ENCODE results near the gene PPP1R16B. TPM values are rescaled to one million over a fixed set of nuclear protein-coding genes. Genes with fewer than 3 reads are reported as not detected.
A peak's percentile ranks its signal among the peaks of the same experiment; 100 is the strongest.

The PPP1R16B gene
- total and polyA plus RNA-seq, 10 of the 15 experiments (the other 5 are each of a cell fraction or from before 2014, with no cell fraction given) = 13.4 to 90.2 (median 66.7) TPM

- ChIA-PET SMC1A (ENCODE audit: uncharacterized antibody, unreplicated experiment) (interaction anchor here (1.1 to 16.9 kb wide), 7 partner anchors 14 to 65 kb away, joined by 6 to 248 read pairs (median 20); no protein-coding TSS in a partner anchor), POLR2A (interaction anchor here (0.9 to 7.4 kb wide), 6 partner anchors 10 to 72 kb away, joined by 3 to 60 read pairs (median 6); partner anchors contain the start of gene PPP1R16B), RAD21 (ENCODE audit: unreplicated experiment) (interaction anchor here (2.0 to 14.5 kb wide), 5 partner anchors 14 to 71 kb away, joined by 7 to 205 read pairs (median 98); partner anchors contain the start of gene PPP1R16B), CTCF (interaction anchor here (1.1 to 14.0 kb wide), 6 partner anchors 15 to 230 kb away, joined by 4 to 183 read pairs (median 43); partner anchors contain the start of gene PPP1R16B)
- Histone ChIP-seq H4K20me1 (ENCODE audit: control insufficient read depth, insufficient read depth) (no peaks in the 10 kb centered on the region), H3K36me3 (ENCODE audit: control insufficient read depth in 2 of 2, insufficient read depth in 2 of 2, low read length in 1 of 2) (peaks cover 8 to 9% of the 10 kb centered on the region in 2 experiments; a peak in 2 of 4 replicates), H3K4me1 (ENCODE audit: control insufficient read depth, insufficient read depth, low read length) (peaks cover 78% of the 10 kb centered on the region), H3K9me3 (replicated peaks; ENCODE audit: control insufficient read depth, insufficient read depth, low read length) (no peaks in the 10 kb centered on the region), H3K4me2 (ENCODE audit: control insufficient read depth, insufficient read depth) (no peak overlapping the region), H3K79me2 (ENCODE audit: control insufficient read depth, insufficient read depth, low read length) (peaks cover 77% of the 10 kb centered on the region), H3K9ac (ENCODE audit: control insufficient read depth, insufficient read depth, low read length) (no peak overlapping the region), H3K27ac (ENCODE audit: control insufficient read depth, insufficient read depth) (no peak overlapping the region), H3K4me3 (no peak overlapping the region), H2AFZ (ENCODE audit: control insufficient read depth, low read depth, low read length) (no peak overlapping the region), H3K27me3 (replicated peaks in 1 of 2; ENCODE audit: control insufficient read depth in 2 of 2, insufficient read depth in 2 of 2, low read length in 1 of 2) (no peaks in the 10 kb centered on the region)
- FAIRE-seq = no peak
- ATAC-seq = no peak
- 68% methylated on average over 6 of the region's 6 CpGs for WGBS (ENCODE audit: insufficient coverage, insufficient replicate concordance, low lambda C conversion rate, missing lambda C conversion rate)
- intact Hi-C loops (cut with micrococcal nuclease; ENCODE audit: unreplicated experiment) = no loop called here
- TF ChIP-seq HDGF (IDR thresholded peaks at IDR 0.05) = peak; percentile 2; the same call in 1 of the 2 replicates
- no peak for TF ChIP-seq JUND (IDR thresholded peaks at IDR 0.05; ENCODE audit: low read depth, low read length)
- TF ChIP-seq ZBTB40 (IDR thresholded peaks at IDR 0.05; ENCODE audit: borderline replicate concordance) = no peak
- DNase-seq (ENCODE audit: low read depth, low spot score) = no peak
- in situ Hi-C loops (cut with MboI) = no loop called here
- no TSS peak for BruUV-seq (replicated peaks)
These were observed 72.0 kb downstream of the PPP1R16B start for GRCh38 chr20:38877483-38877882.

Measured in GM12878 (cell line).